NCI-H1092 (cell line): ENCODE measurements around the gene COG5.

Source experiments
- DNase-seq: peaks from one replicate; lab custom pipeline; 2025; lab: John Stamatoyannopoulos, UW

COG5 gene

DNA sequence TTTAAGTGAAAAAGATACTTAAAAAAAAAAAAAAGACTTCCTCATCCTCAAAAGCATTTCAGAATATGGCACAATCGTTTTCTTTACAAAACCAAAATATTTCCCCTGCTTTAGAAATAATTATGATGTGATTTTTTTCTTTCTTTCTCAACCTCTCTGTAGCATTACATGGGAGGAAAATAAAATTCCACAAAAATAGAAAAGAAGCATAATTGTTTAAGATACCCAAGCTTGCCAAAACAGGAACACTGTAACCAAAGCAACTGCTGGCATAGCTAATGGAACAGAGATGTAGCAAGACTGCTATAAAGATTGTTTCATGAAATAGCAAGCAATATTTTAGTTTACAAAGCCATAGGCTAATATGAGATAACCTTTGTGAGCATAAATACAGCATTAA, 169.4 kb downstream of the COG5 start:
- DNase-seq = no peak

DNA sequence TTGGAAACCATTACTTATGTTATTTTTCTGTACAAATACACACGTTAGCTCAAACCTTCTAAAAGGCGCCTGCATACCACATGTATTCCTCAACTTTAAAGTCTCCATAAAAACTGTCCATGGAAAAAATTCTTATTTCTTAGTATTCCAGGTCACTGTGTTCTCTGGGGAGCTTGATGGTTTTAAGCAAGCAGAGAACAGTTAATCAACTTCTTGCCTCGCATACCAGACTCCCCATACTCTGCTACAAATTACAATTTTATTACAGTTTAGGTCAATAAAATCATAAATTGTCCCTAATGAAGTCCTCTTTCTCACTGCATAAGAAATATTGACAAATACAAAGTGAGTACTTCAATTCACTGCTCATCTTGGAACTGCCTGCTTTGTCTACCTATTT, 170.9 kb downstream of the COG5 start:
- no peak for DNase-seq

DNA sequence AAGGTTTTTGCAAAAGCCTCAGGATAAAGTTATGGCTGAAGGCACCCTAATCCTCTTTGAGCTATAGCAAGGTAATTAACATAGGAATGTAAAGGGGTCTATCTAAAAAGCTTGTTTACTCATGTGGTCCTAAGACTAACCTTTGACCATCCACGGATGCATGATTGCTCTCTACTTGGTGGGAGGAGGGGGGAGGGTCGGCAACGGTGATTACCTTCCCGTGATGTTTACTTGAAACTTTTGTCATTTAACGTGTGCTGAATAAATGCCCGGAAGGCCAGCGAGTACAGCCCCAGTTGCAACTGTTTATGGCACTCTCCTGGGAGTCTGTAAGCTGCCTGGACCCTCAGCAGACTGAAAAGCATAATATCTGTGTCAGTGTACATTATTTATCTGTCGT, 172.8 kb downstream of the COG5 start:
- DNase-seq = no peak

DNA sequence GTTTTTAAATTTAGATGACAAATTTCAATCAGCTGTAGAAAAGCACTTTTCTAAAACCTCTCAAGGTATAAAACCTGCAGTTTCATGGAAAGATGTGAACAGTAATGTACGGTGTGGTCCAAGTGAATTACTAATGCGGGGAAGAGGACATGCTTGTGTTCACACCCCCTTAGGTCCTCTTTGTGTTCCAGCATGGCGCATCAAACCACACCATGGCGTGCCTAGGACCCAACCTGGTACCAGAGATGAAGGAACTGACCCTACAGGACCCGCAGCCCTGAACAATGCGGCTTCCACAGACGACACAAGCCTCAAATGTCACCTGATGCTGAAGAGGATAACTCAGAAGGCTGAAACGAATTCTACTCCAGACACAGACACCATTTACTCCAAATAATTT, 175.1 kb downstream of the COG5 start:
- DNase-seq = no peak

DNA sequence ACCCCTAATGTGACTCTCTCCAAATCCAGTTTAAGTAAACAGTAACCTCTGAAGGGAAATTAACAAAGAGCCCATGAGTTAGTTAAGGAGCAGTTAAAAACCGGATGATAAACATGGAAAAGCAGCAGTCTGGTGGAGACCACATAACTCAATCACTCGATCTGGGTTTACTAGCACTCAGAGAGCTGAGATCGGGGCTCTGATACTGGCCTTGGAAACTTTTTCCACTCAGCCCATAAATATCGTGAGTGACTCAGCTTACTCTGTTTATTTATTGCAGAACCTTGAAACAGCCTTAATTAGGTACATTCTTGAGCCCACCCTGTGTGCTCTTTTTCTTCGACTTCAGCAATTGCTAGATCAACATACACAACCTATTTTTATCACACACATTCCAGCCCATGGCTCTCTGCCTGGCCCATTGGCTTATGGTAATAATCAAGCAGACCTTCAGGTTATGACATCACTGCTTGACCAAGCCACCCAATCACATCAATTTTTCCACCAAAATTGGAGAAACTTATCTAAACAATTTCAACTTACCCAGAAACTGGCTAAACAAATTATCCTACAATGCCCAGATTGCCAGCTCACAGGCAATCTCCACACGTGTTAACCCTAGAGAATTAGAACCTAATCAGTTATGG, 176.0 kb downstream of the COG5 start:
- DNase-seq = no peak

DNA sequence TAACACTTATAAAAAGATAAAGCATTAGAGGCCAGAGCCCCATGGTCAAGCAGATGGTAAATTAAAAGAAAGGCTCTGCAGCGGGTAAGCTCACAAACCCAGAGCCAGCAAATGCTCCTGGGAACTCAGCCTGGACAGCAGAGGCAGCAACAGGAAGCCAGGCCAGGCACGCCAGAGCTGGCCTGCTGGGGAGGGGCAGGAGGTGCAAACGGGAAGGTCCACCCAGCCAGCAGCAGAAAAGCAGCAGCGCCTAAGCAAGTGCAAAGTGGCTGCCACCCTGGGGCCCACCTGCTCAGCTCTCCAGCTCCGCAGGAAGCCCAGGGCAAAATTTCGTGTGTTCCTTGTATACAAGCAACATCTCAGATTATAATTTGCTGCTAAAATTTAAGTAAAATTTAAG, 176.6 kb downstream of the COG5 start:
- DNase-seq = no peak

DNA sequence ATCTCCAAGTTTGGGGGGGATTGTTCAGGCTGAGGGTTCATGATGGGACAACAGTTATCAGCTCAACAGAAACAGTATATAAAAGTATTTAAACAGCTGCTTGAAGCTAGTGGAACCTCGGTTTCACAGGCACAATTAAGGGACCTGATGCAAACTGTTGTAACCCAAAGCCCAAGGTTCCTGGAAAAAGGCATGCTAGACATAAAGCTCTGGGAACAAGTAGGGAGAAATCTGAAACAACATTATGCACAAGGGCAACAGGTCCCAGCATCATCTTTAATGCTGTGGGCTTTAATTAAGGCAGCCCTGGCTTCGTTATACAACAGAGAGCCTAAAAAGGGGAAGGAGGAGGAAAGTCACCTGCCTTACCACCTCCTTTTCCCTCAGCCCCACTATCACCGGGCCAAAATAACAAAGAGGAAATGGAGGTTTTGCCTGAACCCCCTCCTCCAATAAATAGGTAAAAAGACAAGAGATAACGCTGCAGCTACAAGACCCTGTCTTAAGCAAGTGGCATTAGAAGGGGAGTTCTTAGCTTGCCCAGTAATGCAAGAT, 177.1 kb downstream of the COG5 start:
- DNase-seq = no peak

DNA sequence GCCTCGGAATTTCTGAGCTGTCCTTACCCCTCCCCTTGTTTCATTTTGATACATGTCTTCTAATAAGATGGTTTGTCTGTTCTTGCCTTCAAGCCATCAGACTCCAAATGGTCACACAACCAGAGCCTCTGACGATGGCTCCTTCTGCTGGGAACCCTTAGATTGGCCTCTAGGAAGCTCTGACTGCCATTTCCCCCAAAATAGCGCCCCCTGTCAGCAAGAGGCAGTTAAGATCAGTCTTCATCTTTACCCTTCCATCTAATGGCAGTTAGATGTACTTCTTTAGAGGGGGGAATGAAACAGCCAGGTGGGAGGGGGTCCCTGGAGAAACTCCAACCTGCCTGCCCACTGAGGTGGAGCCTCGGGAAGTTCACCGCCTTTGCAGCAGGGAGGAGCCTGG, 179.7 kb downstream of the COG5 start:
- DNase-seq = no peak

DNA sequence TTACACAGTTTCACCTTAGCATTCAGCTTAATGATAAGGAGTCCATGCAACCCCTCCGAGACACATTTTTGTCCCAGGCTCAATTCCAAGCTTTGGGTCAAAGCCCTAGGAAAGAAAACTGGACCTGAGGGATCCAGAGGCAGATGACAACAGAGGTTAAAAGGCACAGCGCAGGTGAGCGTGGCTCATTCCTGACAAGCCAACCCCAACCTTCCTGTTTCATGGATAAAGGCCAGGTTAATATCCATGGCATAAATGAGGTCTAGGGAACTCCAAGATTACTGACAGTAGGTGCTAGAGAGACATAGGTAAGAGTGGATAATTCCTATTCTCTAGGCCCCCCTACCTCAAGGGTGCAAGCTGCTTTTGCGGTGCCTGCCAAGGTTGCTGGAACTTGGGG, 180.5 kb downstream of the COG5 start:
- DNase-seq = no peak

DNA sequence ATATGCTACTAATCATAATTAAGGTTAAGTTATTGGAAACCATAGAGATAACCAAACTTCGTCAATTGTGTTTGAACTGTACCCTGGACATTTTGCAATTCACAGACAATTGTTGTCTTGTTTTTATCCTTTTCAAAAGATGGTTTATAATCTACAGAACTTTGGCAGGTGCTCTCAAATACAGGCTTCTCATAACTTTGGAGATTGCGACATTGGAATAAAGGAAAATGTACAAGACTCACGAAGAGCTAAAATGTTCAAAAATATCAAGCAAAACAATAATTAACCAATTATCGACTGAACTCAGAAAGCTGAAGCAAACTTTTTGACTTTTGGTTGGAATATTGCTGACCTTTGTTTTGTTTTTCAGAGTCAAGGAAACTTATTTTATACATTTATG, 182.3 kb downstream of the COG5 start:
- DNase-seq = no peak

DNA sequence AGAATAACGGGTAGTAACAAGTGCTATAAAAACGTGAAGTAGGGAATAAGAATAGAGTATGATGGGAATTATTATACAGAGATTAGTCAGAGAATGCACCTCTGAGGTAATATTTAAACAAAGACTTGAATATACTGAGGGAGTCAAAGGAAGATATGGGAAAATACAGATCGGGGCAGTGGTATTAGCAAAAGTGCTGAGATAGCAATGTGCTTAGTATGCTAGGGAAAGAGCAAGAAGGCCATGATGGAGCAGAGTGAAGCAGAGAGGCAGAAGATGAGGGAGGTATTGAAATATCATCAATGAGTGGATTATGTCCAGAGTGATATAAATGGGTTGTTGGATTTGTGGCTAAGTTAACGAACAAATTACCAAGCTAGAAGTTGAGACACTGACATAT, 190.4 kb downstream of the COG5 start:
- no peak for DNase-seq

DNA sequence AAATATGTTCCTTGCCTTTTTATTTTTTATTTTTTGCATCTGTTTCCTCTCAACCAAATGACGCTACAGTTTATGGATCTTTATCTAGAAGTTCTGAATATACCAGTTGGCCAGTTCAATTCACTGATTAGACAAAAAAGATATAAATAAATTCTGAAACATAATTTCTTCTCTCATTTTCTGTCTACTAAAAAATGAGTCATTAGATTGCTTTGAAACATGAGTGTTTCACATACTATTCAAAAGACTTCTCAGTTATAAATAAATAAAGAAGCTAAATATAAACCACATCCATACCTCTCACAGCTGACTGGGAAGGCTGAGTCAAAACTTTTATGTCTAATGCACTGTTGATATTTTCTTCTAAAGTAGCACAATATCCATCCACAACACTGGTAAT, 191.4 kb downstream of the COG5 start:
- DNase-seq = no peak

DNA sequence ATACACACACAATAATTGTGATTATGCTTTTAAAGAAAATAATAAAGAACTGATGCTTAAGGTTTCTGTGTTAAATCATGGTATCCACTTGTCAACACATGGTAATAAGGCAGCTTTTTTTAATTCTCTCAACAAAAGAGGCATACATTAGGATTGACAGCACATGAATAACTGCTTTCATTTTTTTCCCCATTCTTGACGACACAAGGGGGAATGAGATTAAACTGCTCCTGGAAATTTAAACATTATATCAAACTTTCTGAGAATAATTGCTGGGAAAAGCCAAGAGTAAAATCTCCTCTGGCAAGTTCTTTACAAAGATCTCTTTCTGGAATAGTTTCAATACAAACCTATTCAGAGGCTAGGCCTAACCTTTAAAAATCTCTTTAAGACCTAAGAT, 192.9 kb downstream of the COG5 start:
- DNase-seq = no peak

DNA sequence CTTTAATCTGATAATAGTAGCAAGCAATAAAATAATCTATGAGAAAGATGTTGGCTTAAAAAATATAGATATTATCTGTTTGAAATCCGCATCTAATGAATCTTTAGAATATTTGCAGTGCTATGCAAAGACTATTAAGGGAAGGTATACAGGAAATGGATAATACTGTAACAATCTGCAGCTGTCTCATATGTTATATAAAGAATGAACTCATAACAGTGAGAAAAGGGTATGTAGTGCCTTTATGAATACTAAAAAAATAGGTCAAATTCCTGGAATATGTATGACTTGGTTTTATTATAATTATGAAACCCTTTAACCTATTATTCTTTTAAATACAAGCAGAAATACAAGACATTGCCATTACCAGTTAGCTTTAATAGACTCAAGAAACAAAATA, 198.9 kb downstream of the COG5 start:
- no peak for DNase-seq

DNA sequence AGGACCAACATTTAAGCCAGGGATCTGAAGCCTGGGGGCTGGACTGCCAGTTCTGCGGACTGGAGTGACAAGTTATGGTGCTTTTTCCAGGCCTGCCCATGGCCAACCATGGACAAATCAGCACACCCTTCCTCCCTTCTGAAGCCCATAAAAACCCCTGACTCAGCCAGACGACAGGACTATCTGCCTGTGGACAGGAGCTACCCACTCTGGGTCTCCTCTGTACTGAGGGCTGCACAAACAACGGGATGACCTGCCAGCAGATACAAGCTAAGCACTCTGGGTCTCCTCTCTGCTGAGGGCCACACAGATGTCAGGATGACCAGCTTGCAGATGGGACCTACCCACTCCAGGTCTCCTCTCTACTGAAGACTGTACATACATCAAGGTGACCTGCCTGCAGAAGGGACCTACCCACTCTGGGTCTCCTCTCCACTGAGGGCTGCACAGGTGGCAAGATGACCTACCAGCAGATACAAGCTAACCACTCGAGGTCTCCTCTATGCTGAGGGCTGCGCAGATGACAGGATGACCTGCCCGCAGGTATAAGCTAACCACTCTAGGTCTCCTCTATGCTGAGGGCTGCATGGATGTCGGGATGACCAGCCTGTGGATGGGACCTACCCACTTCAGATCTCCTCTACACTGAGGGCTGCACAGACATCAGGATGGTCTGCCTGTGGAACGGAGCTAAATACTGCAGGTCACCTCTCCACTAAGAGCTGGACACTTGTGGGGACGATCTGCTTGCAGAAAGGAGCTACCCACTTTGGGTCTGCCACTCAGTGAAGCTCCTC, 204.0 kb downstream of the COG5 start:
- no peak for DNase-seq

DNA sequence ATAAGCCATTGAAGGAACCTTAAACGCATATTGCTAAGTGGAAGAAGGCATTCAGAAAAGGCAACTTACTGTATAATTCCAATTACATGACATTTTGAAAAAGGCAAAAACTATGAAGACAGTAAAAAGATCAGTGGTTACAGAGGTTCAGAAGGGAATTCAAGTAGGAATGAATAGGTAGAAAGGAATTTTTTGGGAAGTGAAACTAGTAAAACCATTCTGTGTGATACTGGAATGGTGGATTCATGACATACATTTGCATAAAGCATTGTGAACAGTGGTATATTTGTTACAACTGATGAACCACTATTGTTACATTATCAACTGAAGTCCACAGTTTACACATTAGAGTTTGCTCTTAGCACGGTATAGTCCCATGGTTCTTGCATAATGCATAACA, 208.1 kb downstream of the COG5 start:
- no peak for DNase-seq

DNA sequence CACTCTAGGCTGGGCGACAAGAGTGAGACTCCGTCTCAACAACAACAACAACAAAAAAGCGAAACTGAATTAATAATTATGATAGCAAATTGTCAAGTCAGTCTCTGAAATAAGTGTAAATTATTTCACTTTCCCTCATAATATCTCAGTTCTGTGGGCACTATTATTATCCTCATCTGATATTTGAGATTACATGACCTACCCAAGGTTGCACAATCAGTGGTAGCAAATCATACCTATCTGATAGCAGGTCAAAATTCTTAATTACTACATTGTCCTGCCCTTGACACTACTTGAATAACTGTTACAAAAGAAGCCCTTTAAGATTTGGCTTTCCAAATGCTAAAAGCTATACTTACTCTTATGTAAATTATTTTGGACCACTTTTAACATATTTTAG, 209.1 kb downstream of the COG5 start:
- no peak for DNase-seq

DNA sequence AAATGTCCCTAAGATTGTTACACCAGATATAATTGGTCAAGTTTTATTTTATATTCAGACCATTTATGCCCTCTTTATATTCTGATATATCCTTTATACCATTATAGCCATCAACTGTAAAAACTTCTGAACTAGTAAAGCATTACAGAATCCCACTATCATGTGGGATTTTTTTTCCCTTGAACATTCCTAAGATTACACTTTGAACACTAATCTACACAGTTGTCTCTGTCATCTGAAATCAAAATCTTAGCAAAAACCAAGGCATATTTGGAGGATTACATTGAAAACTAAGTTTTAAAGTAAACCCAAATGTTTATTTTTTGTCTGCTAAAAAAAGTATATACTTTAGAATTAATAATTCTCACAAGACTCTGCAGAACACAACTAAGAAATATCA, 210.0 kb downstream of the COG5 start:
- no peak for DNase-seq

DNA sequence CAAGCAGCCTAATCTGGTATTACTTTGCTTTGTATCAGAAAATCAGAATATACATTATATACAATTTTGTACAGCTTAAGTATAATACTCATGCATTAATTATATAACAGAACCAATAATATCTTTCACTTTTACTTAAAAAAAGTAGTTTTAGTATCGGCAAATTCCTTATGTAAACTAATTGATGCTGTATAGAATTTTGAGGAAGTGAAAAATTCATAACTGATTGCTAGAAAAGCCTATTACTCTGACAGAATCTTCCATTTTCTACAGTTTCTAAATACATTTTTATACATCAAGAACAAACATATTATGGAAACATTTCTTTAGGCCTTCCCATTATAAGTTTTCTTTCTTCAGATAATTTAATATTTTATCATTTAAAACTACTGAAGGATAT, 217.8 kb downstream of the COG5 start:
- no peak for DNase-seq

DNA sequence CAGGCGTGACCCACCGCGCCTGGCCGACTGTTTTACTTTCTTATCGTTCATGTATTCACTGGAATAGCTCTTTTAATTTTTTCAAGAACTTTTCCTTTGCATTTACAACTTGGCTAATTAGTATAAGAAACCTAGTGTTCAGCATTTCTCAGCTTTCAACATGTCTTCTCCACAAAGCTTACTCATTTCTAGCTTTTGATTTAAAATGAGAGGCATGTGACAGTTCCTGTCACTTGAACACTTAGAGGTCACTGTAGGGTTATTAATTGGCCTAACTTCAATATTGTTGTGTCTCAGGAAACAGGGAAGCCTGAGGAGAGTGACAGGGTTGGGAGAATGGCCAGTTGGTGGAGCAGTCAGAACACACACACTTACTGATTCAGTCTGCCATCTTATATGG, 218.9 kb downstream of the COG5 start:
- no peak for DNase-seq

DNA sequence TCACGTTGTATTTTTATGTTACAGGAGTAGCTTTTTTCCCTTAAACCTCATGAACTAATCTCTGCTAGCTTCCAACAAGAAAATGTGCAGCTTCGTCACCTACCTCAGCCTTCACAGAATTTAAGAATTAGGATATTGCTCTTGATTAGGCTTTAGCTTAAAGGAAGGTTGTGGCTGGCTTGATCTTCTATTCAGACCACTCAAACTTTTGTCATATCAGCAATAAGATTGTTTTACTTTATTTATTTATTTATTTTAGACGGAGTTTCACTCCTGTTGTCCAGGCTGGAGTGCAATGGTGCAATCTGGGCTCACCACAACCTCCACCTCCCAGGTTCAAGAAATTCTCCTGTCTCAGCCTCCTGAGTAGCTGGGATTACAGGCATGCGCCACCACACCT, 219.4 kb downstream of the COG5 start:
- no peak for DNase-seq

DNA sequence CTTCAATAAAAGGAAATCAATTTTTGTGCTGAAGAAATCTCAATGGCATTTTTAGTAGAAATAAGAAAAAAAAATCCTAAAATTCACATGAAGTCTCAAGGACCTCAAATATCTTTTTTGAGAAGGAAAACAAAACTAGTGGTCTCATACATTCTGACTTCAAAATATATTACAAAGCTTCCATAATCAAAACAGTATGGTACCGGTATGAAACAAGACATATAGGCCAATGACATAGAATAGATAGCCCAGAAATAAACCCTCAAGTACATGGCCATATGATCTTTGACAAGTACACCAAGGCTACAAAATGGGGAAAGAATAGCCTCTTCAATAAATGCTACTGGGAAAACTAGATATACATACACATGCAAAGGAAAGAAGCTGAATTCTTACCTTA, 225.6 kb downstream of the COG5 start:
- no peak for DNase-seq

DNA sequence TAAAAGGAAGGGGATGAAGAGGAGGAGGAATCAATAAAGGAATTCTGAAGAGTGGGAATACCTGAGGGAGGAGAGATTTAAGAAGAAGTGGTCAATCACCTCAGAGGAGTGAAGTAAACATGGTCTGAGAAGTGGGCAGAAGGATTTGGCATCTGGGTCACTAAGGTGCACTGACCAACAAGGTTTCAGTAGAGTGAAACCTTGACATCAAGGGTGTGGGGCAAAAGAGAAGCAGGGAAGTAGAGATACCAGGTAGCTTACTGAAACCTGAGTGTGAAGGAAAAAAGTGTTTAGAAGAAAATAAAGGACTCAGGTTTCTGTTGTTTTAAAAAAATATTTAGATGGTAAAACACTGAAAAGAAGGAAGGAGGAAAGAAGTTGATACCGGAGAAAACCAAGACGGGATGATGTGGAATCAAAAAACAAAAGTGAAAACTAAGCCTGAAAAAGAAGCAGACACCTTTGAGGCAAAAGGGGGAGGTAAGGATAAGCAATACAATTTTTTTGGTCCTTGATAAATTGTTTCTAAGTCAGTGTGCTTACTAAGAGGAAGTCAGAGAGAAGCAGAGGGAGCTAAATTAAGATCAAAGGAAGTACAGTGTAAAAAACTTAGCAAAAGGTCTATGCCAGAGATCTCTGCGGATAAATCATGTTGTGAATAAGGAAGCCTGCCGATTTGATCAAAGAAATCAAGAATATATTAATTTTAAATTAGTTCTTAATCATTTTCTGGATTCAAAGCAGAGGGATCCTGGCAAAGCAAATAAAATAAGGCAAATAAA, 231.0 kb downstream of the COG5 start:
- DNase-seq = no peak
